Measurements from ENCODE around the gene FOXI1. TPM values are rescaled to one million over a fixed set of nuclear protein-coding genes. Genes with fewer than 3 reads are reported as not detected.

FOXI1 gene
- total RNA-seq, 2 donors from 2014 or later = 0.16 TPM; not detected in 1

DNA sequence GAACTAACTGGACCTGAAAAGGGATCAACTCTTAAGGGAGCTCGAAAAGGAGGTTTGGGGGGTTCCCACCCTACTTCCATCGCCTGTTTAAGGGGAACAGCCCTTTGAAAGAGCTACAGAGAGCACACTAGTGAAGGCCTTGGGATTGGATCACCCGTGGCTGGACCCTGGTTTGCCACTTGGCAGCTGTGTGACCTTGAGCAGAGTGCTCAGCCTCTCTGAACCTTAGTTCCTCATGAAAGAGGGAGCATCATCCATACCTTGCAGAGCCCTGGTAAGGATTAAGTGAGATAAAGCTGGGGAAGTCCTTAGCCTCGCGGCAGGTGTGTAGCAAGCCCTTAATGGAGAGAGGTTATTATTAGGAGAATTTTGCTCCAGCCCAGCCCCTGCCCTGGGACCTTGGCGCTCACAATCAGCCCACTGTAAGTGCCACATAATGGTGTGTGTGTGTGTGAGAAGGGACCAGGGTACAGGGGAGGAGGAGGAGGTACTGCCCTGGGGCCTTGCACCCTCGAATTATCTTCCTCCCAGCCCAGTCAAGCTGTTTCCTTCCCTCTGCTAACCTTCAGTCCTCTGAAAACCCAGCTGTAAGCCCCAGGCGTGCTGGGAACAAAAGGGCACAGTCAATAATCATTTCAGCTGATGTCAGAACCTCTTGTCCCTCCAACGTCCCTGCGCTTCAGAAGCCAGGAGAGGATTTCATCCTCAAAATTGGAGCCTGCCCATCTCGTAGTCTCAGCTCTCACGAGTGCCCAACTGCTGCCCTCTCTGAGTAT, 42.9 kb downstream of the FOXI1 start:
- intact Hi-C loops (cut with DNase I) = no loop called here
- Histone ChIP-seq H3K27me3 (no peaks in the 10 kb centered on the region), H3K9me3 (no peaks in the 10 kb centered on the region), H3K36me3 (no peaks in the 10 kb centered on the region), H3K4me3 (no peak overlapping the region), H3K4me1 (no peaks in the 10 kb centered on the region), H3K9ac (ENCODE audit: low read depth in 2 of 2, low read length in 2 of 2) (no peak overlapping the region), H3K27ac (no peak overlapping the region)
- TF ChIP-seq, protein P1, sequence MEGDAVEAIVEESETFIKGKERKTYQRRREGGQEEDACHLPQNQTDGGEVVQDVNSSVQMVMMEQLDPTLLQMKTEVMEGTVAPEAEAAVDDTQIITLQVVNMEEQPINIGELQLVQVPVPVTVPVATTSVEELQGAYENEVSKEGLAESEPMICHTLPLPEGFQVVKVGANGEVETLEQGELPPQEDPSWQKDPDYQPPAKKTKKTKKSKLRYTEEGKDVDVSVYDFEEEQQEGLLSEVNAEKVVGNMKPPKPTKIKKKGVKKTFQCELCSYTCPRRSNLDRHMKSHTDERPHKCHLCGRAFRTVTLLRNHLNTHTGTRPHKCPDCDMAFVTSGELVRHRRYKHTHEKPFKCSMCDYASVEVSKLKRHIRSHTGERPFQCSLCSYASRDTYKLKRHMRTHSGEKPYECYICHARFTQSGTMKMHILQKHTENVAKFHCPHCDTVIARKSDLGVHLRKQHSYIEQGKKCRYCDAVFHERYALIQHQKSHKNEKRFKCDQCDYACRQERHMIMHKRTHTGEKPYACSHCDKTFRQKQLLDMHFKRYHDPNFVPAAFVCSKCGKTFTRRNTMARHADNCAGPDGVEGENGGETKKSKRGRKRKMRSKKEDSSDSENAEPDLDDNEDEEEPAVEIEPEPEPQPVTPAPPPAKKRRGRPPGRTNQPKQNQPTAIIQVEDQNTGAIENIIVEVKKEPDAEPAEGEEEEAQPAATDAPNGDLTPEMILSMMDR (IDR thresholded peaks at IDR 0.05) = no peak
- DNase-seq = peak; percentile 2

GRCh38 chr5:170149206-170149515, 43.5 kb downstream of the FOXI1 start:
- no peak overlapping the region for H3K9ac ChIP-seq (ENCODE audit: low read depth in 2 of 2, low read length in 2 of 2)
- DNase-seq = peak; percentile 6
- no peaks in the 10 kb centered on the region for H3K36me3 ChIP-seq
- H3K4me1 ChIP-seq = no peaks in the 10 kb centered on the region
- intact Hi-C loops (cut with DNase I) = no loop called here
- no peaks in the 10 kb centered on the region for H3K9me3 ChIP-seq
- no peaks in the 10 kb centered on the region for H3K27me3 ChIP-seq
- H3K27ac ChIP-seq = no peak overlapping the region
- no peak overlapping the region for H3K4me3 ChIP-seq
- TF ChIP-seq, protein P1 (IDR thresholded peaks at IDR 0.05) = no peak

GRCh38 chr5:170150713-170151096, 45.0 kb downstream of the FOXI1 start:
- H3K36me3 ChIP-seq = no peaks in the 10 kb centered on the region
- TF ChIP-seq, protein P1 (IDR thresholded peaks at IDR 0.05) = no peak
- intact Hi-C loops (cut with DNase I) = no loop called here
- peak; percentile 2 for DNase-seq
- no peak overlapping the region for H3K27ac ChIP-seq
- H3K4me1 ChIP-seq = no peaks in the 10 kb centered on the region
- no peaks in the 10 kb centered on the region for H3K9me3 ChIP-seq
- no peak overlapping the region for H3K9ac ChIP-seq (ENCODE audit: low read depth in 2 of 2, low read length in 2 of 2)
- H3K27me3 ChIP-seq = no peaks in the 10 kb centered on the region
- no peak overlapping the region for H3K4me3 ChIP-seq

DNA sequence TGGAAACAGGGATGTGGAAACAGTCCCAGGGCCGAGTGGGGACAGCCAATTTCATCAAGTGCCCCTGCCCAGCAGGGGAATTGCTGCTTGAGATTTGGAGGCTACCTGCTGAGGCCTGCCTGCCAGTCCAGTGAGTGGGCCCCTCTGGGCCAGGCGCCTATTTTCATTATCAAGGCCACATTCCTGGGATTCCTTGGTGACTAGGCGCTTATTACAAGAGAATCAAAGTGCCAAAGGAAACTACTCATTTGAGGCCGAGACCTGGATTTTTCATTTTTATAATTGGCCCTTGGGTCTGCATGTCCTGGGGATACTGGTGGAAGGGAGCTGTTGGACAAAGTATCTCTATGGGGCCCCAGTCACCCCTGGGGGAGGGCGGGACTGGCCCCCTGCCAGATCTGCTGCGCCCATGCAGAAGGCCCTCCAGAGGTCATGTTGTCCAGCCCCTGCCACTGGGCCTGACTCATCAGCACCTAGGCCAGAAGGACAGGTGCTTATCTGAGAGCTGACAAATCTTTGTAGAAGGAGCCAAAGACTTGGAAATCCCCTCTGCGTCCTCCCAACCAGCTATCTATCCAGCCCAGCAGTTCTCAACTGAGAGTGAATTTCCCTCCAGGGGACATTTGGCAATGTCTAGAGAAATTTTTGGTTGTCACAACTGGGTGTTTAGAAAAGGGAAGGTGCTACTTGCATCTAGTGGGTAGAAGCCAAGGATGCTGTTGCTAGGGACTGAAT, 45.6 kb downstream of the FOXI1 start:
- intact Hi-C loops (cut with DNase I) = no loop called here
- TF ChIP-seq, protein P1 (IDR thresholded peaks at IDR 0.05) = no peak
- DNase-seq = no peak
- Histone ChIP-seq H3K27ac (no peak overlapping the region), H3K9ac (ENCODE audit: low read depth in 2 of 2, low read length in 2 of 2) (no peak overlapping the region), H3K4me3 (no peak overlapping the region), H3K4me1 (no peaks in the 10 kb centered on the region), H3K36me3 (no peaks in the 10 kb centered on the region), H3K27me3 (no peaks in the 10 kb centered on the region), H3K9me3 (no peaks in the 10 kb centered on the region)

DNA sequence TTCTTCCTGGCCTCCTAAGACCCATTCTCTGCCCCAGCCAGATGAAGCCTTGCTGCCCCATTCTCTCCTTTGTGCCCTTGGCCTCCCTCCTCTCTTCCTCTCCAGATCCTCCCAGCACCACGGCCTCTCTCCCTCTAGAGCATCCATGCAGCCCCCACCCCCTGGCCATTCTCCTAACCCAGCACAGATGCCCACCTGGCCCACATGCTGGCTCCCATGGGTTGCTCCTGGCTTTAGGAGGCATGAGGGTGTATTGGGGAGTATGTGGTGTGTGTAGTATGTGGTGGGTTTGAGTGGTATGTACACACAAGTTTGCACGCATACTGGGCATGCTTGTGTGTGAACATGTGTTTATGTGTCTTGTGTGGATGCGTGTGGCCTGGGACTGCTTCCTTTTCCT, 47.1 kb downstream of the FOXI1 start:
- Histone ChIP-seq H3K27ac (no peak overlapping the region), H3K9ac (ENCODE audit: low read depth in 2 of 2, low read length in 2 of 2) (no peak overlapping the region), H3K4me3 (no peak overlapping the region), H3K4me1 (no peaks in the 10 kb centered on the region), H3K36me3 (no peaks in the 10 kb centered on the region), H3K9me3 (no peaks in the 10 kb centered on the region), H3K27me3 (no peaks in the 10 kb centered on the region)
- intact Hi-C loops (cut with DNase I) = no loop called here
- TF ChIP-seq, protein P1 (IDR thresholded peaks at IDR 0.05) = no peak
- DNase-seq = no peak
